Caki2 (cell line): Measurements from ENCODE around the gene ATG5. TPM values are rescaled to one million over a fixed set of nuclear protein-coding genes. Genes with fewer than 3 reads are reported as not detected.

ENCODE experiments used
- DNase-seq: peaks from one replicate; pipeline ENCODE4 v3.0.0-alpha.2; 2015; ENCODE audit warnings: low read depth
- in situ Hi-C: cut with HindIII; loops from 2 replicates; pipeline ENCODE4 v1.10.0; 2016; ENCODE audit warnings: low sequenced_read_pairs, low pct_unique_long_range_greater_than_20kb, mixed read lengths
- total RNA-seq: library from RNA; depleted of rRNA; stranded (reverse); fragments of >200 nt; shearing (Covaris generic); gene quantifications from 2 replicates; pipeline ENCODE4 v1.2.3, GENCODE V29; 2014; ENCODE audit warnings: low replicate concordance

ATG5 gene
- total RNA-seq, 1 experiment from 2014 or later, result 40.7 TPM

DNA sequence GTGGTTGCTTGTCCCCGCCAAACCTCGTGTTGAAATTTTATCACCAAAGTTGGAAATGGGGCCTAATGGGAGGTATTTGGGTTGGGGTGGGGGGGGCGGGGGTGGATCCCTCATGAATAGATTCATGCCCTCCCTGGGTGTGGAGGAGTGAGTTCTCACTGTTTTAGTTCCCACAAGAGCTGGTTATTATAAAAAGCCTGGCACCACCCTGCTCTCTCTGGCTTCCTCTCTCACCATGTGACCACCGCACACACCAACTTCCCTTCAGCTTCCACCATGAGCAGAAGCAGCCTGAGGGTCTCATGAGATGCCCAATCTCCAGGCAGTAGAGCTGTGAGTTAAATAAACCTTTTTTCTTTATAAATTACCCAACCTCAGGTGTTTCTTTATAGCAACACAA, 128.1 kb downstream of the ATG5 start:
- no peak for DNase-seq

DNA sequence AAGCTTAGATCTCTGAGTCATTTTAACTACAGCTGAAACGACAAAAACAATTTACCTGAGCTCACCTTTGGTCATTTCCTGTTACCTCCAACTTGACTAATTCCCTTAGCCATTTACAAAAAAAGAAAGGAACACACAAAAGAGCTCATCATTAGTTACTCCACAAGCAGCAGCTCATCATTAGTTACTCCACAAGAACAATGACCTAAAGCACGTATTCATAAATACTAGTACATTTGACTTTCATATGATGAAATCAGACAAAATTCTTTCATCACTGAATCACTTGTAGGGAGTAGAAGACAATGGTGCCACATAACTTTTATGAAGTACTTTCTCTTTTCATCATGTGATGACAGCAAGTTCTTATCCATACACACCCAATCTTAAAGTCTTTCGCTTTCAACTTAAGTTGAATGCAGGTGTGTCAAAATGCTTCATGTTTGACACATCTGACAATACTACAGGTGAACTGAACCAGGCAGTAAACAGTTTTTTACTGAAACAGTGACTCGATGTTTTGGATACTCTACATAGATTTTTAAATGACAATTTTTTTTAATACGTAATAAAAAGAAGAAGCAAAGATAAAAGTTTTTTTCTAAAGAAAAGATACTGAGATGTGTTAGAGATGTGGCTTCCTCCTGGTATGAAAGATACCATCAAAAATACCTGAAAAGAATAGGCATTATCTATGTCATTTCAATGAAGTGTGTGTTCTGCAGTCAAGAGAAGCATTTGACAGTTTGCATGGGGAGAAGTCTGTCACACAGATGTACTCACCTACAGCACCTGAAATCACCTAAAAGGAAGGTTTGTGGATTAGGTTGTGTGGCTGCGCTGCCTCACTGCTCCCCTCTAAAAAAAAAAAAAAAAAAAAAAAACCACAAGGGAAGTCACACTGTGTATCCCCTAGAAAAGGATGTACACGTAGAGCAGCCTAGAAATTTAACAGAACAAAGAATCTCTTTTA, 130.3 kb downstream of the ATG5 start:
- in situ Hi-C loops, result no loop called here
- DNase-seq, result no peak

More for the DNA sequence above, 128.1 kb downstream of the ATG5 start:
- in situ Hi-C loops, result no loop called here

DNA sequence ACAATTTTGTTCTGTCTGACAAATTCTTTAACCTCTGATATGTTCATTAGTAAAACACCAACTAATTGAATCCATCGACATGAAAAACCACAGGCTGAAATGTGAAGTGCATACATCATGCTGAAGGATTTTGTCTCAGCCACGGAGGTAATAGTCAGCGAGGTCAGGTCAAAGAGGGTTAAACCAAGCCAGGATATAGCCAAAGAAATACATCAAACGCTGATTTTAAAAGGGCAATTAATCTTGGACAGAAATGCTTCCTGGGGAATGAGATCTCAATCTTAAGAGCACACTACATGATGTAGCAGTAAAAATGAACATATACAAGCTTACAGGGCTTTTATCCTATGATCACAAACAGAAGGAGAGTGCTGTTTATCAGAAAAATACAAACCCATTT, 132.7 kb downstream of the ATG5 start:
- peak; percentile 27 for DNase-seq
- in situ Hi-C loops, result no loop called here

DNA sequence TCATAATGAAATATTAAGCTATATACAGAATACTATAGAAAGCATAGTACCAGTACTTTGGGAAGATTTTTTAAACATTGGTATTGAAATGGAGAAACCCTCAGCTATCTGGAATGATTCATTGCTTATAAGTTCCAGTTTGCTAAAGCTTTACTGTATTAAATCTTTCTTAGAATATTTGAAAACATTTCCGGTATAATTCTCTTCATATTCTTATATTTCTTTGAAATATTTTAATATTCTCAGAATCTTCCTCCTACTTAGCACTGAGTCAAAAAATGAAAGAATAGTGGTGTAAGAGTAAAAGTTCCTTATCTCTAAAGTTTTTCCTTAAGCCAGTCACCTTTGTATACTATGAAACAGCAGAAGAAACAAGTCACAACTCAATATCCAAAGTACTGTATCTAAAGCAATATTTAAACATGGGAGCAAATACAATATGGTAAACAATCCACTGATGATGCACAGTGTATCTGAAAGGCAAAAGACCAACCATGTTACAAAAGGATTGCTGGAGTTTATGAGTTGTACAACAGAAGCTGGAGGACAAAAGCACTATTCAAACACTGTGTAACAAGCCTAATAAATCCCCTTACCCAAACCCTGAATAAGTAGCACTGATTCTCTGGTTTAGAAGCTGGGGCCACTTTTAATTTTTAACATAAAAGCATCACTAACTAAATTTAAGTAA, 137.3 kb downstream of the ATG5 start:
- DNase-seq, result no peak
- in situ Hi-C loops, result no loop called here

DNA sequence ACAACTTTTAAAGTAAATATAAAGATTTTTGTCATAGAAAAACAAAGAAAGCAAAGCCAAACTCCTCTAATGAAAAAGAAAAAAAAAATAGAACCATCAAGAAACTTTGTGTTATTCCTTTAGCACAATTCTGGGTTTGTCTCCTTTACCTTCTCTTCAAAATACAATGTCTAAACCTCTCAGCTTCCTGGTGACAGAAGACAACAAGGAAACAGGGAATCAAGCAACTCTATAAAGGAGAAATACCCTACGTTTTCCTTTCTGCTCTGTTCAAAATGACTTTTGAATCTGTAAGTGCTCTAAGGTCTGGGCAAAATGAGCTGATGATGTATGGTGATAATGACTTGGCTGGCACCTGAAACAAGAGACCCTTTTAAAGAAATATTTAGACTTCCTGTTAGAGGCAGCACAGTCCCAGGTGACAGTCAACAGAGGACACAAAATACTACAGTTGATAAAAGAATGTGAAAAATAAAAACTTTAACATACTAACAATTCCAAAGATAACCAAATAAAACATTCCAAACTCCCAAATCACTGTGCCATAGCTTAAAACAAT, 138.1 kb downstream of the ATG5 start:
- in situ Hi-C loops, result no loop called here
- DNase-seq, result no peak

DNA sequence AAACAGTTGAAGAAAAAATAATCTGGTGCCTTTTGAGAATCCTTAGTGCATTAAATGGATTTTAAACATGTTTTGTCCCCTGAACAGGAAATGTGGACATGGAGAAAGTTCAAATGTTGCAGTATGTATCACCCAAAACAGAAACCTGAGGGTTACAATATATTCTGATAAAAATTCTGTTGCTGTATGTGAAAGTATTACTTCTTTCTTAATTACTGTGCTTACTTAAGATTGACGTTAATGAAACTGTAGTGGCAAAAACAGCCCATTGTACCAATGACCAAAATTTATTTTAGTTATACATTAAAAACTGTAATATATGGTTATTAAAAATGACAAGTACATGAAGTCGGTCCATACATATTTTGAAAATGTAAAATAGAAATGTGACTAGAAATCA, 138.8 kb downstream of the ATG5 start:
- in situ Hi-C loops, result no loop called here
- no peak for DNase-seq

GRCh38 chr6:106186172-106186571, 139.4 kb downstream of the ATG5 start:
- in situ Hi-C loops, result no loop called here
- DNase-seq, result no peak

- no peak for DNase-seq
- in situ Hi-C loops, result no loop called here
Measured at GRCh38 chr6:106185615-106186014, 139.9 kb downstream of the ATG5 start.

DNA sequence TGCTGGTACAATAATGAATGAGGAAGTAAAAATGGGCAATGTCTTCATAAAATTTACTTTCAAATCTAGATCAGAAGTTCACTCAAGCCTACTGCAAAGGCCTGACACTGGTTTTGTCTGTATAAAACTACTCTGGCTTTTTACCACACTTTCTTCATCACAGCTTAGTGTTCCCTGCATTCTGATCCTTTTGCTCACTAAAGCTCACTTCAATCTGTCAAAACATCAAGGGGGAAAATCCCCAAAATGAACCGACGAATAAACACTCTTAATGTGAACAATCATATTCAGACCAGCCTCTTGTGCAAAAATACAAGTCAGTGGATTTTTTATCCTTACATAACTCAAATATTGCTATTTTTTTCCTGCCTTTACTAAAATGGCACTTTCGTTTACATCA, 140.9 kb downstream of the ATG5 start:
- DNase-seq, result no peak
- in situ Hi-C loops, result no loop called here

GRCh38 chr6:106183430-106183829, 142.1 kb downstream of the ATG5 start:
- no peak for DNase-seq
- in situ Hi-C loops, result no loop called here

- in situ Hi-C loops, result no loop called here
- no peak for DNase-seq
Measured at GRCh38 chr6:106182455-106182854, 143.1 kb downstream of the ATG5 start.

DNA sequence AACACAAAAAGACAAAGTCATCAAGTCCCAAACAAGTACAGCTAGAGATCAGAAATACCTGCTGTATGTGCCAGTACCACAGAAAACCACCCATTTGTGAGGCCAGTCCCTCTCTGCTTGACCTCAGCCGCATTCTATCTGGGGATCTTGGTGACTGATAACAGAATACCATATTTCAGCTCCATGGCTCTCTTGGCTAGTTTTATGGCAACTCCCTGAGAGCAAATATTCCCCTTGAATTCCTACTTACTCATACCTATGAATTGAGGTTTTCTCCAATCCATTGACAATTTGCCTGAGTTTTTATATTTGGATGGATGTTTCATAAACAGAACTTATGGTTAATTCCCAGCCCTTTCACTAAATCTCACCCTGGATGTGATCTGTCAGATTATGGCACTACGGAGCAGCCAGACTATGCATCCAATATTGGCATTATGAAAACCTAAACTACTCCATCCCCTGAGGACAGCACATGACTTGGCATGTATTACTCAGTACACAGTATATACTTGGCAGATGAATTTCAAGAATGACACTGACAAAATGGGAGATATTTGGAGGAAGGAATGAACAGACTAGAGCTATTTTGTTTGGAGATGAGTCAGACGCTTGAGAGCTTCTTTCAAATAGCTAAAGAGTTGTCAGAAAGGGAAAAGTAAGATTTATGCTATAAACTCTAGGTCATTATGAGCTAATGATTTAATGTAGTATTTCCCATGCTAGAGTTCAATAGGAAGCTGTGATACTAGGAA, 143.7 kb downstream of the ATG5 start:
- DNase-seq, result peak; percentile 58
- in situ Hi-C loops, result no loop called here

GRCh38 chr6:106180208-106180607, 145.4 kb downstream of the ATG5 start:
- in situ Hi-C loops, result no loop called here
- DNase-seq, result no peak

DNA sequence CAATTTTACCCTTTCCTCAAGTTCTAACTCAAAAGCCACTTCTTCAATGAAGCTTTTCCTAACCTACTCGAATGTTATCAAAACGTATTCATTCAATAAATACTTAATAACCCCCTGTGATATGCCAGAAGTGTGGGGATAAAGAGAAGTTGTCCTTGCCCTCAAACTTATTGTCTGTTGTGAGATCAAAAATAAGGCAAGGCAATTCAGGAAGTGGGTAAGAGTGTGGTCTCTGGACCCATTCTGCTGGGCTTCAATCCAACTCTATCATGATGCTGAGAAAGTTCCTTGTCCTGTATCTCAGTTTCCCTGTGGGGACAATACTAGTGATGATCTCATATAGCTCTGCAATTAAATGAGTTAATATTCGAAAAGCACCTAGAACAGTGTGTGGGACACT, 146.7 kb downstream of the ATG5 start:
- no peak for DNase-seq
- in situ Hi-C loops, result no loop called here

GRCh38 chr6:106177786-106178185, 147.8 kb downstream of the ATG5 start:
- DNase-seq, result no peak
- in situ Hi-C loops, result no loop called here

- in situ Hi-C loops, result no loop called here
- DNase-seq, result no peak
Measured at GRCh38 chr6:106173124-106173879, 152.3 kb downstream of the ATG5 start.

- DNase-seq, result no peak
- in situ Hi-C loops, result no loop called here
Measured at GRCh38 chr6:106170030-106170791, 155.3 kb downstream of the ATG5 start.
